Esophagus squamous epithelium (tissue), 5 donors: ENCODE measurements around the gene NSD2. TPM values are rescaled to one million over a fixed set of nuclear protein-coding genes. Genes with fewer than 3 reads are reported as not detected.

Experiments
- DNase-seq: peaks from one replicate; lab custom pipeline; 2025; lab: John Stamatoyannopoulos, UW
- H3K27ac ChIP-seq, 4 donors: fragments of 200-600 bp; sonication (generic); one replicate each; pipeline ENCODE4 v1.5.1; 2016 to 2019; ENCODE audit warnings: mild to moderate bottlenecking in 1 of 4
- H3K27me3 ChIP-seq, 4 donors: fragments of 200-600 bp; sonication (generic); 1 replicate in 3 of 4; 2 replicates in 1 of 4; pipeline versions ENCODE4 v1.5.1 to v1.6.0; 2017 to 2021; ENCODE audit warnings: antibody characterized with exemption in 1 of 4
- H3K36me3 ChIP-seq, 3 donors: fragments of 200-600 bp; sonication (generic); one replicate each; pipeline ENCODE4 v1.5.1; 2016 to 2019
- H3K4me1 ChIP-seq, 3 donors: fragments of 200-600 bp; sonication (generic); one replicate each; pipeline ENCODE4 v1.5.1; 2017 to 2019
- H3K4me3 ChIP-seq, 4 donors: fragments of 200-600 bp; sonication (generic); 1 replicate in 3 of 4; 2 replicates in 1 of 4; pipeline ENCODE4 v1.5.1; 2016 to 2019; ENCODE audit warnings: mild to moderate bottlenecking in 2 of 4, moderate library complexity in 1 of 4
- H3K9me3 ChIP-seq, 3 donors: fragments of 200-600 bp; sonication (generic); one replicate each; pipeline ENCODE4 v1.5.1; 2016 to 2019
- CTCF ChIP-seq, 6 experiments: fragments of 450-650 bp in 4 of 6; fragments of 200-600 bp in 2 of 6; sonication (generic) in 2 of 6; IDR thresholded peaks; one replicate each; pipeline ENCODE4 v1.5.1; 2016 to 2019; ENCODE audit warnings: antibody characterized with exemption in 6 of 6, mild to moderate bottlenecking in 4 of 6, moderate library complexity in 4 of 6
- POLR2A ChIP-seq, 4 donors: fragments of 450-650 bp; IDR thresholded peaks; one replicate each; pipeline ENCODE4 v1.6.1; 2017; ENCODE audit warnings: antibody characterized with exemption in 4 of 4, mild to moderate bottlenecking in 4 of 4, moderate library complexity in 3 of 4
- WGBS, 2 donors: methylation state at CpG; one replicate each; pipeline ENCODE4 v1.1.5; 2018; 5-methylcytosine and 5-hydroxymethylcytosine counted together
- intact Hi-C: fragments of 100-400 bp; cut with DNase I; formaldehyde crosslinking; loops from one replicate; pipeline ENCODE4 v1.15.0; 2022
- total RNA-seq, 4 donors: library from RNA; depleted of rRNA; stranded (reverse); fragments of >200 nt; gene quantifications; one replicate each; pipeline ENCODE4 v1.1.0, GENCODE V29; 2016
- donor health status: DM: yes; HTN: yes; CAD: no.

The NSD2 gene
- total RNA-seq, 4 donors from 2014 or later: 31.9 to 36.4 (median 34.5) TPM

GRCh38 chr4:1890979-1891570 is 19.9 kb downstream of the NSD2 start:
- no peak for DNase-seq
- no peaks in the 10 kb centered on the region for H3K9me3 ChIP-seq
- TF ChIP-seq CTCF (IDR thresholded peaks at IDR 0.05) (no peak), POLR2A (IDR thresholded peaks at IDR 0.05) (no peak)
- no peaks in the 10 kb centered on the region for H3K27me3 ChIP-seq
- intact Hi-C loops: no loop called here
- H3K4me3 ChIP-seq: no peak overlapping the region
- peaks cover 0 to 7% (median 0%) of the 10 kb centered on the region in 3 donors for H3K4me1 ChIP-seq
- no peak overlapping the region for H3K27ac ChIP-seq
- H3K36me3 ChIP-seq: peaks cover 0 to 9% (median 0%) of the 10 kb centered on the region in 3 donors
- WGBS, 2 donors: 86 to 94% methylated on average over 9 to 11 of the region's 11 CpGs

- Histone ChIP-seq H3K9me3 (no peaks in the 10 kb centered on the region), H3K4me1 (peaks cover 0 to 8% (median 0%) of the 10 kb centered on the region in 3 donors), H3K27me3 (no peaks in the 10 kb centered on the region), H3K36me3 (peaks cover 0 to 18% (median 5%) of the 10 kb centered on the region in 3 donors), H3K27ac (no peak overlapping the region), H3K4me3 (no peak overlapping the region)
- TF ChIP-seq CTCF (IDR thresholded peaks at IDR 0.05) (no peak), POLR2A (IDR thresholded peaks at IDR 0.05) (no peak)
- WGBS, 2 donors: 90 to 92% methylated on average over 6 to 8 of the region's 8 CpGs
- no peak for DNase-seq
- intact Hi-C loops: no loop called here
These were observed 24.9 kb downstream of the NSD2 start for GRCh38 chr4:1895971-1896657.

- no peak overlapping the region for H3K4me3 ChIP-seq
- intact Hi-C loops: no loop called here
- no peaks in the 10 kb centered on the region for H3K27me3 ChIP-seq
- no peak overlapping the region for H3K27ac ChIP-seq
- TF ChIP-seq CTCF (IDR thresholded peaks at IDR 0.05) (no peak), POLR2A (IDR thresholded peaks at IDR 0.05) (no peak)
- 84% methylated on average over 4 of the region's 6 CpGs for WGBS, 2 donors
- DNase-seq: no peak
- peaks cover 0 to 23% (median 10%) of the 10 kb centered on the region in 3 donors for H3K36me3 ChIP-seq
- peaks cover 0 to 8% (median 0%) of the 10 kb centered on the region in 3 donors for H3K4me1 ChIP-seq
- H3K9me3 ChIP-seq: no peaks in the 10 kb centered on the region
These were observed 25.4 kb downstream of the NSD2 start for GRCh38 chr4:1896658-1896991.

GRCh38 chr4:1898007-1898406 is 26.8 kb downstream of the NSD2 start:
- 99 to 100% methylated on average over 2 to 6 of the region's 6 CpGs for WGBS, 2 donors
- H3K36me3 ChIP-seq: peaks cover 0 to 37% (median 10%) of the 10 kb centered on the region in 3 donors
- intact Hi-C loops: no loop called here
- no peaks in the 10 kb centered on the region for H3K27me3 ChIP-seq
- no peak overlapping the region for H3K4me3 ChIP-seq
- H3K27ac ChIP-seq: no peak overlapping the region
- H3K9me3 ChIP-seq: no peaks in the 10 kb centered on the region
- H3K4me1 ChIP-seq: peaks cover 0 to 8% (median 0%) of the 10 kb centered on the region in 3 donors
- TF ChIP-seq POLR2A (IDR thresholded peaks at IDR 0.05): no peak
- TF ChIP-seq CTCF (IDR thresholded peaks at IDR 0.05): no peak
- no peak for DNase-seq

GRCh38 chr4:1898681-1899080 is 27.5 kb downstream of the NSD2 start:
- intact Hi-C loops: no loop called here
- H3K4me3 ChIP-seq: no peak overlapping the region
- H3K36me3 ChIP-seq: peaks cover 0 to 42% (median 10%) of the 10 kb centered on the region in 3 donors
- no peaks in the 10 kb centered on the region for H3K9me3 ChIP-seq
- no peak for DNase-seq
- H3K4me1 ChIP-seq: peaks cover 0 to 8% (median 0%) of the 10 kb centered on the region in 3 donors
- H3K27ac ChIP-seq: no peak overlapping the region
- 95 to 100% methylated on average over 1 of the region's 1 CpG for WGBS, 2 donors
- TF ChIP-seq POLR2A (IDR thresholded peaks at IDR 0.05): no peak
- no peak for TF ChIP-seq CTCF (IDR thresholded peaks at IDR 0.05)
- H3K27me3 ChIP-seq: no peaks in the 10 kb centered on the region
